B cell (primary cell): ENCODE measurements around the gene TMEM45B. TPM values are rescaled to one million over a fixed set of nuclear protein-coding genes. Genes with fewer than 3 reads are reported as not detected.

ENCODE experiments used
- ATAC-seq: fragments of 200-7000 bp; cut with Tn5 transposase; one replicate; pipeline ENCODE4 v1.10.0; 2021; ENCODE audit warnings: low read depth, mild to moderate bottlenecking, moderate number of reproducible peaks, moderate library complexity
- CTCF ChIA-PET: fragments of 350-600 bp; sonication (Branson Sonifier 250); formaldehyde crosslinking; loops from one replicate; lab custom pipeline; 2021; ENCODE audit warnings: antibody characterized with exemption, inconsistent platforms; lab: Charles Lee
- POLR2A ChIA-PET: fragments of 350-600 bp; sonication (Branson Sonifier 250); formaldehyde crosslinking; loops from one replicate; lab custom pipeline; 2021; ENCODE audit warnings: antibody characterized with exemption; lab: Charles Lee
- DNase-seq: peaks from one replicate; pipeline ENCODE4 v3.0.0; 2013
- H2AFZ ChIP-seq: 2 replicates; pipeline ENCODE4 v1.6.1; 2012; ENCODE audit warnings: mild to moderate bottlenecking, low read depth, low read length; ENCODE audit not compliant: insufficient read depth, poor library complexity, severe bottlenecking
- H3K27ac ChIP-seq, 2 donors: 1 replicate in 1 of 2; 2 replicates in 1 of 2; pipeline ENCODE4 v1.5.1; 2012 to 2013; ENCODE audit warnings: low read length in 2 of 2, mild to moderate bottlenecking in 2 of 2, moderate library complexity in 1 of 2
- H3K27me3 ChIP-seq, 4 experiments: fragments of 200-600 bp in 1 of 4; sonication (generic) in 1 of 4; replicated peaks in 1 of 4; 1 replicate in 2 of 4; 2 replicates in 2 of 4; pipeline versions ENCODE4 v1.6.1 to v1.7.0; 2013 to 2016; ENCODE audit warnings: low read length in 3 of 4, mild to moderate bottlenecking in 2 of 4, mixed read lengths in 1 of 4, moderate library complexity in 1 of 4; ENCODE audit not compliant: insufficient read depth in 4 of 4, control insufficient read depth in 3 of 4; ENCODE audit errors: control extremely low read depth in 1 of 4
- H3K36me3 ChIP-seq, 2 experiments: replicated peaks in 1 of 2; 1 replicate in 1 of 2; 2 replicates in 1 of 2; pipeline versions ENCODE4 v1.6.1 to v1.7.1; 2013; ENCODE audit warnings: low read length in 1 of 2; ENCODE audit not compliant: insufficient read depth in 2 of 2, control insufficient read depth in 1 of 2; ENCODE audit errors: control extremely low read depth in 1 of 2, extremely low read depth in 1 of 2
- H3K4me1 ChIP-seq, 2 donors: fragments of 200-600 bp in 1 of 2; sonication (generic) in 1 of 2; 1 replicate in 1 of 2; 2 replicates in 1 of 2; pipeline versions ENCODE4 v1.5.1 to v1.6.1; 2013 to 2017; ENCODE audit warnings: low read length in 2 of 2; ENCODE audit not compliant: control insufficient read depth in 2 of 2, insufficient read depth in 2 of 2
- H3K4me2 ChIP-seq: replicated peaks from 2 replicates; pipeline ENCODE3; 2012; ENCODE audit warnings: mild to moderate bottlenecking, low read depth, low read length; ENCODE audit not compliant: poor library complexity, severe bottlenecking
- H3K4me3 ChIP-seq, 5 experiments: fragments of 200-600 bp in 1 of 5; sonication (generic) in 1 of 5; 1 replicate in 3 of 5; 2 replicates in 2 of 5; pipeline versions ENCODE4 v1.5.1 to v1.7.0; 2011 to 2016; ENCODE audit warnings: low read length in 4 of 5, mild to moderate bottlenecking in 4 of 5, low read depth in 2 of 5, control low read depth in 1 of 5, moderate library complexity in 1 of 5; ENCODE audit not compliant: insufficient read depth in 1 of 5; ENCODE audit errors: control extremely low read depth in 1 of 5, extremely low read depth in 1 of 5
- H3K79me2 ChIP-seq: fragments of 200-600 bp; sonication (generic); one replicate; pipeline ENCODE4 v1.6.0; 2016; ENCODE audit warnings: low read length; ENCODE audit not compliant: control insufficient read depth, insufficient read depth
- H3K9ac ChIP-seq: fragments of 200-600 bp; sonication (generic); 2 replicates; pipeline ENCODE4 v1.6.1; 2017; ENCODE audit warnings: mild to moderate bottlenecking, low read length, moderate library complexity
- H3K9me3 ChIP-seq, 3 donors: one replicate each; pipeline versions ENCODE4 v1.6.1 to v1.7.1; 2013; ENCODE audit warnings: low read length in 2 of 3; ENCODE audit not compliant: control insufficient read depth in 2 of 3, insufficient read depth in 1 of 3; ENCODE audit errors: control extremely low read depth in 1 of 3
- H4K20me1 ChIP-seq: 2 replicates; pipeline ENCODE4 v1.6.0; 2012; ENCODE audit warnings: mild to moderate bottlenecking, low read length; ENCODE audit not compliant: insufficient read depth, control insufficient read depth, poor library complexity, severe bottlenecking
- H3K27ac Mint-ChIP-seq: one replicate; pipeline ENCODE4 v1.8.0; 2021; ENCODE audit warnings: mixed read lengths
- H3K27me3 Mint-ChIP-seq: one replicate; pipeline ENCODE4 v1.8.0; 2021; ENCODE audit warnings: mixed read lengths
- H3K4me1 Mint-ChIP-seq: one replicate; pipeline ENCODE4 v1.8.0; 2021; ENCODE audit warnings: mixed read lengths
- H3K4me3 Mint-ChIP-seq: one replicate; pipeline ENCODE4 v1.8.0; 2021; ENCODE audit warnings: mixed read lengths
- H3K9me3 Mint-ChIP-seq: one replicate; pipeline ENCODE4 v1.8.0; 2022; ENCODE audit warnings: mixed read lengths; ENCODE audit not compliant: insufficient read depth
- EZH2 ChIP-seq: IDR thresholded peaks from 2 replicates; pipeline ENCODE4 v1.6.1; 2012; ENCODE audit warnings: borderline replicate concordance, low read depth, mild to moderate bottlenecking, moderate library complexity, low read length; ENCODE audit not compliant: insufficient read depth, poor library complexity, severe bottlenecking
- WGBS: methylation state at CpG from one replicate; pipeline ENCODE4 v1.1.5; 2013; ENCODE audit warnings: missing lambda C conversion rate; ENCODE audit not compliant: insufficient coverage; 5-methylcytosine and 5-hydroxymethylcytosine counted together
- intact Hi-C: fragments of 100-400 bp; cut with micrococcal nuclease; formaldehyde crosslinking; loops from one replicate; pipeline ENCODE4 v1.10.0; 2022
- polyA plus RNA-seq: library from polyadenylated mRNA; depleted of rRNA; stranded (reverse); fragments of >200 nt; gene quantifications from 2 replicates; pipeline ENCODE4 v1.2.3, GENCODE V29; 2012
- total RNA-seq, 2 donors: library from RNA; stranded (reverse); fragments of 120-200 nt in 1 of 2; gene quantifications; 1 replicate in 1 of 2; 2 replicates in 1 of 2; pipeline versions ENCODE4 v1.2.3 to v1.2.4, GENCODE V29; 2013 to 2022
- TF ChIP-seq, protein P1 (sequence below): fragments of 200-600 bp; IDR thresholded peaks from one replicate; pipeline ENCODE4 v1.8.0; 2022; ENCODE audit warnings: antibody characterized with exemption, mild to moderate bottlenecking

The TMEM45B gene
- total and polyA plus RNA-seq, 2 donors (not counting 1 experiment from before 2014, with no cell fraction given) = not detected

DNA sequence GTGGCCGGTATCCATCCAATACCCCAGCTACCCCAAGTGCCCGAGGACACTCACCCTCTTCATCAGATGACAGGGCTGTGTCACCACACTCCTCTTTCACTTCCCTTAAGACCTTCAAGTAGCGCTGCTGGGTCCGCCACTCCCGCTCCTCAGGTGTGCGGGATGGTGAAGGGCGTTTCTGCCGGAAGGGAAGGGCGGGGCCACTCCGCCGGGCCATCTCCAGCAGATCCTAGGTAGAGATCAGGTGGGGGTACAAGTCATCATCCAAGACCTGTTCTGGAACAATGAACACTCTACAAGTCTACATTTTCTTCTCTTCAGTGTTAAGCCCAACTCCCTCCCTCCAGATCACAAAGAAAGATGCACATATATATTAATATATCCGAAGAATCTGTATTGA is 69.7 kb downstream of the TMEM45B start:
- H3K27me3 ChIP-seq = no peaks in the 10 kb centered on the region
- H2AFZ ChIP-seq = no peak overlapping the region
- ATAC-seq = no peak
- TF ChIP-seq, protein P1, sequence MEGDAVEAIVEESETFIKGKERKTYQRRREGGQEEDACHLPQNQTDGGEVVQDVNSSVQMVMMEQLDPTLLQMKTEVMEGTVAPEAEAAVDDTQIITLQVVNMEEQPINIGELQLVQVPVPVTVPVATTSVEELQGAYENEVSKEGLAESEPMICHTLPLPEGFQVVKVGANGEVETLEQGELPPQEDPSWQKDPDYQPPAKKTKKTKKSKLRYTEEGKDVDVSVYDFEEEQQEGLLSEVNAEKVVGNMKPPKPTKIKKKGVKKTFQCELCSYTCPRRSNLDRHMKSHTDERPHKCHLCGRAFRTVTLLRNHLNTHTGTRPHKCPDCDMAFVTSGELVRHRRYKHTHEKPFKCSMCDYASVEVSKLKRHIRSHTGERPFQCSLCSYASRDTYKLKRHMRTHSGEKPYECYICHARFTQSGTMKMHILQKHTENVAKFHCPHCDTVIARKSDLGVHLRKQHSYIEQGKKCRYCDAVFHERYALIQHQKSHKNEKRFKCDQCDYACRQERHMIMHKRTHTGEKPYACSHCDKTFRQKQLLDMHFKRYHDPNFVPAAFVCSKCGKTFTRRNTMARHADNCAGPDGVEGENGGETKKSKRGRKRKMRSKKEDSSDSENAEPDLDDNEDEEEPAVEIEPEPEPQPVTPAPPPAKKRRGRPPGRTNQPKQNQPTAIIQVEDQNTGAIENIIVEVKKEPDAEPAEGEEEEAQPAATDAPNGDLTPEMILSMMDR = no peak
- TF ChIP-seq EZH2 = no peak
- no peaks in the 10 kb centered on the region for H3K79me2 ChIP-seq
- no peaks in the 10 kb centered on the region for H3K27me3 Mint-ChIP-seq
- no peaks in the 10 kb centered on the region for H3K9me3 ChIP-seq
- H3K4me3 ChIP-seq = no peak overlapping the region
- H3K36me3 ChIP-seq = peaks cover 10 to 89% of the 10 kb centered on the region in 2 experiments
- no peak for DNase-seq
- H3K9ac ChIP-seq = no peak overlapping the region
- no peaks in the 10 kb centered on the region for H4K20me1 ChIP-seq
- ChIA-PET CTCF (interaction anchor here (0.6 kb wide), 1 partner anchor 13 kb away, joined by 3 read pairs; no protein-coding TSS in a partner anchor), POLR2A (no interaction called here)
- no peaks in the 10 kb centered on the region for H3K4me1 Mint-ChIP-seq
- no peak overlapping the region for H3K27ac Mint-ChIP-seq
- no peak overlapping the region for H3K27ac ChIP-seq
- no peak overlapping the region for H3K4me3 Mint-ChIP-seq
- WGBS = 94% methylated on average over 6 of the region's 12 CpGs
- intact Hi-C loops = no loop called here
- no peak overlapping the region for H3K4me2 ChIP-seq
- no peaks in the 10 kb centered on the region for H3K9me3 Mint-ChIP-seq
- no peaks in the 10 kb centered on the region for H3K4me1 ChIP-seq

DNA sequence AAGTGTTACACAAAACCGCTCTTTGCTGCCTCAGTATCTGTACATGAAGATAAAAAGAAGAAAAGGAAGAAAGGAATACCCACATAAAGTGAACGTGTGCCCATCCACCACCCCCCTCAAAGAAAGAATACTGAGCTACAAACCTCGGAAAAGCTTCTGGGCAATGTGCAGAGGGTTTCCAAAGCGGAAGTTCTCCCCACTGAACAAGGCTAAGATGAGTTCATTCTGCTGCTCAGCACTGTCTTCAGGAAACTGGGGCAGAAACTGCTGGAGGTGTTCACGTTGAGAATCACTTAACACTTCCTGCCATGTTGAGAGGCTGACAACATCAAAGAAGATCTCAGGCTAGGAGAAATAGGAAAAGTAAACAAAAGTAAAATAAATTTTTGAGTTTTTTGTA is 72.8 kb downstream of the TMEM45B start:
- Mint-ChIP-seq H3K27me3 (no peaks in the 10 kb centered on the region), H3K4me3 (no peak overlapping the region), H3K9me3 (no peaks in the 10 kb centered on the region), H3K27ac (no peak overlapping the region), H3K4me1 (peaks cover 5% of the 10 kb centered on the region)
- H3K4me1 ChIP-seq = no peaks in the 10 kb centered on the region
- 72% methylated on average over 2 of the region's 5 CpGs for WGBS
- H3K9me3 ChIP-seq = no peaks in the 10 kb centered on the region
- ChIA-PET POLR2A (no interaction called here), CTCF (no interaction called here)
- H3K27ac ChIP-seq = no peak overlapping the region
- intact Hi-C loops = no loop called here
- no peak for TF ChIP-seq EZH2
- TF ChIP-seq, protein P1 = no peak
- no peaks in the 10 kb centered on the region for H3K27me3 ChIP-seq
- ATAC-seq (no peak), DNase-seq (no peak)
- H3K9ac ChIP-seq = no peak overlapping the region
- H4K20me1 ChIP-seq = no peaks in the 10 kb centered on the region
- H3K4me2 ChIP-seq = no peak overlapping the region
- no peak overlapping the region for H2AFZ ChIP-seq
- no peak overlapping the region for H3K4me3 ChIP-seq
- H3K79me2 ChIP-seq = peaks cover 9% of the 10 kb centered on the region
- peaks cover 11 to 76% of the 10 kb centered on the region in 2 experiments for H3K36me3 ChIP-seq
